Endothelial cell of umbilical vein (primary cell): Measurements from ENCODE around the gene ITGAE.

Source experiments
- CTCF ChIP-seq, 2 donors: IDR thresholded peaks; 1 replicate in 1 of 2; 2 replicates in 1 of 2; pipeline ENCODE4 v1.5.1; 2011; ENCODE audit warnings: low read length in 2 of 2, mild to moderate bottlenecking in 2 of 2, moderate library complexity in 2 of 2, control low read depth in 1 of 2, inconsistent platforms in 1 of 2, low read depth in 1 of 2; ENCODE audit not compliant: insufficient read depth in 1 of 2; ENCODE audit errors: extremely low read depth in 1 of 2
- EZH2 ChIP-seq: IDR thresholded peaks from 2 replicates; pipeline ENCODE4 v1.6.1; 2012; ENCODE audit warnings: borderline replicate concordance, low read depth, mild to moderate bottlenecking, moderate library complexity, low read length, inconsistent platforms; ENCODE audit not compliant: severe bottlenecking
- FOS ChIP-seq: IDR thresholded peaks from 2 replicates; pipeline ENCODE4 v1.6.1; 2011; ENCODE audit warnings: mild to moderate bottlenecking, low read length, moderate library complexity, borderline replicate concordance; ENCODE audit not compliant: insufficient read depth
- JUN ChIP-seq: IDR thresholded peaks from 2 replicates; pipeline ENCODE4 v1.6.1; 2011; ENCODE audit warnings: borderline replicate concordance, low read depth; ENCODE audit not compliant: insufficient read length, insufficient read depth
- MYC ChIP-seq: IDR thresholded peaks from one replicate; pipeline ENCODE4 v1.6.1; 2011; ENCODE audit warnings: mild to moderate bottlenecking, low read depth, low read length
- POLR2A ChIP-seq: IDR thresholded peaks from 2 replicates; pipeline ENCODE4 v1.6.1; 2012; ENCODE audit warnings: low read depth, mild to moderate bottlenecking, control low read depth, low read length
- POLR2AphosphoS5 ChIP-seq: IDR thresholded peaks from 2 replicates; pipeline ENCODE4 v1.6.1; 2012; ENCODE audit warnings: low read depth, mild to moderate bottlenecking, control low read depth, low read length, moderate library complexity; ENCODE audit not compliant: insufficient read depth
- TF ChIP-seq, protein P1 (sequence below): IDR thresholded peaks from 2 replicates; pipeline ENCODE4 v1.6.1; 2011; ENCODE audit not compliant: insufficient read depth, insufficient read length

DNA sequence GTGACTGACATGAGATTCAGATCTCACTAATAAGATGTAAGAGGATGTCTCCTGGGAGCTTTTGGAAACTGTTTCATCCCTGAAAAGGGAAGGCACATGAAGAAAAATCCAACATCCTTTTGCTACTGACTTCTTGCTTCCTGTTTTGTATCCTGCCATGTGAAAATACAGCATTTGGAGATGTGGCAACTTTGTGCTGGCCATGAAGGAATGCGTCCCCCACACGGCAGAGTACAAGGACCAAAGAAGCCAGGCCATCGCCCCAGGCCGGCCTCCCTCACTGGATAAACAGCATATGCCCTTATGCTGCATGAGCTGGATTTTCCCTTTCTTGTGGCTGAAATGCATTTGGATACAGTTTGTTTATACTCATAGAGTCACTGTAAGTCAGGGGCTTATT, 82.8 kb downstream of the ITGAE start:
- TF ChIP-seq MYC (no peak), CTCF (IDR thresholded peaks at IDR 0.05; ENCODE audit: extremely low read depth in 1 of 2, insufficient read depth in 1 of 2, low read depth in 1 of 2, low read length in 2 of 2) (no peak), POLR2A (no peak), EZH2 (no peak), FOS (no peak), POLR2AphosphoS5 (no peak), JUN (no peak)
- TF ChIP-seq, protein P1, sequence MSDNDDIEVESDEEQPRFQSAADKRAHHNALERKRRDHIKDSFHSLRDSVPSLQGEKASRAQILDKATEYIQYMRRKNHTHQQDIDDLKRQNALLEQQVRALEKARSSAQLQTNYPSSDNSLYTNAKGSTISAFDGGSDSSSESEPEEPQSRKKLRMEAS: no peak
